Stimulated activated CD4-positive, alpha-beta T cell treated with anti-CD3 and anti-CD28 coated beads, TNF-alpha, amount 100 ng/mL, for 24 hours (primary cell): ENCODE data around the gene C18orf32.
"Not testable (repeated sequence)": the region's sequence is repeated elsewhere in the genome, so short reads cannot be mapped to it uniquely, and the experiment has no call there.

ENCODE experiments used
- DNase-seq, 3 experiments: peaks; one replicate each; pipeline ENCODE4 v3.0.0-alpha.2; 2020; ENCODE audit warnings: low read depth in 3 of 3

The C18orf32 gene

GRCh38 chr18:49486953-49487710 is at the start of gene C18orf32:
Gene C18orf32, minus strand, starts transcription at chr18:49487234. Its CDS starts 3,486 bp downstream, at chr18:49483748.
- peak; percentile 91 to 94 (median 92) for DNase-seq

GRCh38 chr18:49534846-49535601 is 48.0 kb upstream of the C18orf32 start:
- no peak for DNase-seq

- no peak for DNase-seq
These were observed 44.7 kb upstream of the C18orf32 start for GRCh38 chr18:49531678-49532153.

- DNase-seq, result no peak
These were observed 42.6 kb upstream of the C18orf32 start for GRCh38 chr18:49529596-49529995.

GRCh38 chr18:49527631-49528327 is 40.7 kb upstream of the C18orf32 start:
- DNase-seq, result no peak

GRCh38 chr18:49525981-49526380 is 38.9 kb upstream of the C18orf32 start:
- no peak for DNase-seq

- no peak for DNase-seq
These were observed 37.9 kb upstream of the C18orf32 start for GRCh38 chr18:49524951-49525350.

- DNase-seq, result no peak
These were observed 37.3 kb upstream of the C18orf32 start for GRCh38 chr18:49524349-49524748.

- DNase-seq, result not testable (repeated sequence)
These were observed 36.6 kb upstream of the C18orf32 start for GRCh38 chr18:49523580-49524093.

- DNase-seq, result no peak
These were observed 34.3 kb upstream of the C18orf32 start for GRCh38 chr18:49521216-49521835.

- DNase-seq, result no peak
These were observed 33.7 kb upstream of the C18orf32 start for GRCh38 chr18:49520661-49521145.

GRCh38 chr18:49519101-49519971 is 32.3 kb upstream of the C18orf32 start:
- no peak for DNase-seq

- DNase-seq, result no peak
These were observed 30.4 kb upstream of the C18orf32 start for GRCh38 chr18:49517483-49517882.

- no peak for DNase-seq
These were observed 28.5 kb upstream of the C18orf32 start for GRCh38 chr18:49515516-49515915.

- DNase-seq, result not testable (repeated sequence)
These were observed 28.0 kb upstream of the C18orf32 start for GRCh38 chr18:49515003-49515402.

- DNase-seq, result no peak
These were observed 27.5 kb upstream of the C18orf32 start for GRCh38 chr18:49514577-49514976.

GRCh38 chr18:49512876-49513275 is 25.8 kb upstream of the C18orf32 start:
- DNase-seq, result not testable (repeated sequence)

- peak in 2 of 3 experiments; percentile 22 to 41 for DNase-seq
These were observed 23.5 kb upstream of the C18orf32 start for GRCh38 chr18:49510393-49511115.

GRCh38 chr18:49506438-49506837 is 19.4 kb upstream of the C18orf32 start:
- DNase-seq, result not testable (repeated sequence)

GRCh38 chr18:49503931-49504330 is 16.9 kb upstream of the C18orf32 start:
- no peak for DNase-seq
